K562 (cell line): ENCODE results near the gene FBXO44. TPM values are rescaled to one million over a fixed set of nuclear protein-coding genes. Genes with fewer than 3 reads are reported as not detected.

Experiments used
- ARID1B ChIP-seq: fragments of 450-650 bp; IDR thresholded peaks from 2 replicates; pipeline ENCODE4 v1.6.1; 2016; ENCODE audit warnings: antibody characterized with exemption, mild to moderate bottlenecking, inconsistent platforms
- CHD2 ChIP-seq: IDR thresholded peaks from 2 replicates; pipeline ENCODE4 v1.6.1; 2011; ENCODE audit warnings: low read depth, low read length
- COPS2 ChIP-seq: fragments of 450-650 bp; conservative IDR thresholded peaks from 2 replicates; pipeline ENCODE4 v1.6.1; 2016; ENCODE audit warnings: mild to moderate bottlenecking, moderate library complexity
- DPF2 ChIP-seq: fragments of 450-650 bp; IDR thresholded peaks from 2 replicates; pipeline ENCODE4 v1.6.1; 2016
- ETV1 ChIP-seq: fragments of 450-650 bp; conservative IDR thresholded peaks from 2 replicates; pipeline ENCODE4 v1.6.1; 2016; ENCODE audit warnings: missing genetic modification characterization, control low read depth, low read depth, missing compliant biosample characterization
- FOSL1 ChIP-seq: fragments of 200-800 bp; sonication (Bioruptor generic); conservative IDR thresholded peaks from 2 replicates; pipeline ENCODE4 v1.6.1; 2016; ENCODE audit warnings: missing genetic modification characterization, missing compliant biosample characterization
- JUN ChIP-seq, 2 experiments: sonication (generic) in 1 of 2; formaldehyde crosslinking in 1 of 2; IDR thresholded peaks; 2 replicates each; pipeline versions ENCODE4 v1.6.1 to v1.8.0; 2012 to 2022; ENCODE audit warnings: borderline replicate concordance in 2 of 2, mild to moderate bottlenecking in 2 of 2, improper control_type of control experiment in 1 of 2, low read depth in 1 of 2, low read length in 1 of 2, missing genetic modification reagents in 1 of 2
- JUND ChIP-seq, 2 experiments: IDR thresholded peaks; 2 replicates in 1 of 2; 3 replicates in 1 of 2; pipeline ENCODE4 v1.6.1; 2011; ENCODE audit warnings: borderline replicate concordance in 2 of 2, low read depth in 2 of 2, low read length in 2 of 2, improper control_type of control experiment in 1 of 2, missing biosample characterization in 1 of 2, missing genetic modification characterization in 1 of 2, missing genetic modification reagents in 1 of 2
- L3MBTL2 ChIP-seq: fragments of 450-650 bp; IDR thresholded peaks from 2 replicates; pipeline ENCODE4 v1.6.1; 2016; ENCODE audit warnings: mild to moderate bottlenecking, moderate library complexity
- MAX ChIP-seq: sonication (generic); formaldehyde crosslinking; IDR thresholded peaks from 2 replicates; pipeline ENCODE4 v1.9.0; 2022; ENCODE audit warnings: mild to moderate bottlenecking, missing genetic modification reagents
- NFIC ChIP-seq: fragments of 450-650 bp; IDR thresholded peaks from 2 replicates; pipeline ENCODE4 v1.6.1; 2017; ENCODE audit warnings: mild to moderate bottlenecking, inconsistent platforms
- RBM15 ChIP-seq: fragments of 200-400 bp; formaldehyde crosslinking; IDR thresholded peaks from 2 replicates; pipeline ENCODE4 v1.6.1; 2018; ENCODE audit warnings: mild to moderate bottlenecking, low read length, moderate library complexity; ENCODE audit not compliant: insufficient read depth
- RCOR1 ChIP-seq, 2 experiments: IDR thresholded peaks; 2 replicates each; pipeline ENCODE4 v1.6.1; 2012; ENCODE audit warnings: low read depth in 2 of 2, low read length in 2 of 2, borderline replicate concordance in 1 of 2, improper control_type of control experiment in 1 of 2
- SNIP1 ChIP-seq: fragments of 450-650 bp; IDR thresholded peaks from 2 replicates; pipeline ENCODE4 v1.7.1; 2017; ENCODE audit warnings: low read depth, mild to moderate bottlenecking
- TARDBP ChIP-seq: fragments of 450-650 bp; IDR thresholded peaks from 2 replicates; pipeline ENCODE4 v1.6.1; 2016
- THRAP3 ChIP-seq: fragments of 450-650 bp; IDR thresholded peaks from 2 replicates; pipeline ENCODE4 v1.6.1; 2016; ENCODE audit warnings: mild to moderate bottlenecking, inconsistent platforms, borderline replicate concordance
- ZMIZ1 ChIP-seq, 2 experiments: fragments of 150-350 bp in 1 of 2; IDR thresholded peaks; 2 replicates each; pipeline ENCODE4 v1.6.1; 2012 to 2016; ENCODE audit warnings: low read depth in 2 of 2, low read length in 2 of 2, mild to moderate bottlenecking in 1 of 2, moderate library complexity in 1 of 2
- ZNF644 ChIP-seq: fragments of 200-800 bp; sonication (Bioruptor generic); IDR thresholded peaks from 2 replicates; pipeline ENCODE4 v1.6.1; 2016; ENCODE audit warnings: low read depth, missing genetic modification characterization, missing compliant biosample characterization
- polyA plus RNA-seq, 8 experiments: library from polyadenylated mRNA; depleted of rRNA in 4 of 8; stranded (reverse) in 5 of 8; unstranded in 3 of 8; fragments of >200 nt; fragmentation: Nextera tagmentation in 2 of 8; fragmentation: Illumina TruSeq in 1 of 8; extraction: Ambion mirVana in 2 of 8; extraction: Trizol in 1 of 8; gene quantifications; 2 replicates each; pipeline versions ENCODE4 v1.2.1 to v1.2.3, GENCODE V29; 2011 to 2014; ENCODE audit warnings: inconsistent platforms in 1 of 8, missing spikeins in 1 of 8
- total RNA-seq, 7 experiments: library from RNA; depleted of rRNA in 6 of 7; stranded (reverse); fragments of >200 nt in 6 of 7; fragmentation: Illumina TruSeq in 2 of 7; extraction: Trizol in 2 of 7; gene quantifications; 2 replicates each; pipeline versions ENCODE4 v1.2.1 to v1.2.3, GENCODE V29; 2011 to 2021; ENCODE audit warnings: low replicate concordance in 1 of 7
- TF ChIP-seq, protein P1 (sequence below): sonication (generic); formaldehyde crosslinking; IDR thresholded peaks from 2 replicates; pipeline ENCODE4 v1.8.0; 2022; ENCODE audit warnings: missing genetic modification reagents, mild to moderate bottlenecking, borderline replicate concordance
- TF ChIP-seq, protein P2 (sequence below): fragments of 450-650 bp; formaldehyde crosslinking; IDR thresholded peaks from 2 replicates; pipeline ENCODE4 v1.4.0; 2020; ENCODE audit warnings: mild to moderate bottlenecking, moderate library complexity

Gene FBXO44
- total and polyA plus RNA-seq, 9 of the 15 experiments (the other 6 are each of a cell fraction or from before 2014, with no cell fraction given): 0.69 to 20.9 (median 6.7) TPM

DNA sequence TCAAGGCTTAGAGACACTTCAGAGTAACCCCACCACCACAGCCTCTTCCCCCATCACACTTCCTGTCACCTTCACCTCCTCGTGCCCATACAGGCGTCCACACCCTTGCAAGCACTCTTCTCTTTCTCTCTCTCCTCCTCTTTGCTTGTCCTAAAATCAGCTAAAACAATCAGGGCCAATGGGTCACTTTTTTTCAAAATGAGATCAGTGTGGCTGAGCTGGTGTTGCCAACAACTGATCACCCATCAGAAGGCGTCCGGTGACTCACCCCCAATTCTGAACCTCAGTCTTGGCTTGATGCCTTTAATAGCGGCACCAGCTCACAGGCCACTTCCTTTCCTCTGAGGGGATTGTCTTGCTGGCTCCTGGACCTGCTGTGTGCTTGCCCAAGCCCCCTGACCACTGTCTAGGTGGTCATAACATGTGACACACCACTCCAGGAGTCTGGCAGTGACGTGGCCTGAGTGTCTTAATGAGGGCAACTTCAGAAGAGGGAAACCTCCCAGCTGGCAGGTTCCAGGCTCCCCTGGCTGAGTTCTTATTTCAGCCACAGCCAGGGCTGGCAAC is 38.4 kb downstream of the FBXO44 start (continued):
- TF ChIP-seq ZMIZ1 (IDR thresholded peaks at IDR 0.05; ENCODE audit: low read depth in 2 of 2, low read length in 2 of 2) (0 out of 4 replicates have a peak, but pooled peaks of 1 of the 2 experiments have one; percentile 34), RCOR1 (IDR thresholded peaks at IDR 0.05; ENCODE audit: borderline replicate concordance in 1 of 2, low read depth in 2 of 2, low read length in 2 of 2) (peak in 1 of 2 experiments; percentile 61; a peak in 1 of 4 replicates), JUN (IDR thresholded peaks at IDR 0.05; ENCODE audit: borderline replicate concordance, low read depth, low read length) (peak; percentile 89), JUN (CRISPR knock-in tag; IDR thresholded peaks at IDR 0.05; ENCODE audit: borderline replicate concordance) (no peak), NFIC (peak; percentile 72), ETV1 (tag) (peak; percentile 49), COPS2 (no peak), MAX (0 out of 2 replicates have a peak, but pooled peaks have one; percentile 12), ARID1B (peak; percentile 62), DPF2 (peak; percentile 77), ZNF644 (no peak), THRAP3 (no peak), SNIP1 (no peak), L3MBTL2 (0 out of 2 replicates have a peak, but pooled peaks have one; percentile 24), RBM15 (no peak), JUND (IDR thresholded peaks at IDR 0.05; ENCODE audit: borderline replicate concordance, low read depth, low read length) (peak; percentile 88), JUND (tag; IDR thresholded peaks at IDR 0.05; ENCODE audit: borderline replicate concordance, low read depth, low read length) (peak; percentile 75; the same call in 2 of the 3 replicates), FOSL1 (tag) (peak; percentile 90), CHD2 (no peak), TARDBP (no peak)
- TF ChIP-seq, protein P1, sequence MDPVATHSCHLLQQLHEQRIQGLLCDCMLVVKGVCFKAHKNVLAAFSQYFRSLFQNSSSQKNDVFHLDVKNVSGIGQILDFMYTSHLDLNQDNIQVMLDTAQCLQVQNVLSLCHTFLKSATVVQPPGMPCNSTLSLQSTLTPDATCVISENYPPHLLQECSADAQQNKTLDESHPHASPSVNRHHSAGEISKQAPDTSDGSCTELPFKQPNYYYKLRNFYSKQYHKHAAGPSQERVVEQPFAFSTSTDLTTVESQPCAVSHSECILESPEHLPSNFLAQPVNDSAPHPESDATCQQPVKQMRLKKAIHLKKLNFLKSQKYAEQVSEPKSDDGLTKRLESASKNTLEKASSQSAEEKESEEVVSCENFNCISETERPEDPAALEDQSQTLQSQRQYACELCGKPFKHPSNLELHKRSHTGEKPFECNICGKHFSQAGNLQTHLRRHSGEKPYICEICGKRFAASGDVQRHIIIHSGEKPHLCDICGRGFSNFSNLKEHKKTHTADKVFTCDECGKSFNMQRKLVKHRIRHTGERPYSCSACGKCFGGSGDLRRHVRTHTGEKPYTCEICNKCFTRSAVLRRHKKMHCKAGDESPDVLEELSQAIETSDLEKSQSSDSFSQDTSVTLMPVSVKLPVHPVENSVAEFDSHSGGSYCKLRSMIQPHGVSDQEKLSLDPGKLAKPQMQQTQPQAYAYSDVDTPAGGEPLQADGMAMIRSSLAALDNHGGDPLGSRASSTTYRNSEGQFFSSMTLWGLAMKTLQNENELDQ (CRISPR knock-in tag): no peak
- TF ChIP-seq, protein P2, sequence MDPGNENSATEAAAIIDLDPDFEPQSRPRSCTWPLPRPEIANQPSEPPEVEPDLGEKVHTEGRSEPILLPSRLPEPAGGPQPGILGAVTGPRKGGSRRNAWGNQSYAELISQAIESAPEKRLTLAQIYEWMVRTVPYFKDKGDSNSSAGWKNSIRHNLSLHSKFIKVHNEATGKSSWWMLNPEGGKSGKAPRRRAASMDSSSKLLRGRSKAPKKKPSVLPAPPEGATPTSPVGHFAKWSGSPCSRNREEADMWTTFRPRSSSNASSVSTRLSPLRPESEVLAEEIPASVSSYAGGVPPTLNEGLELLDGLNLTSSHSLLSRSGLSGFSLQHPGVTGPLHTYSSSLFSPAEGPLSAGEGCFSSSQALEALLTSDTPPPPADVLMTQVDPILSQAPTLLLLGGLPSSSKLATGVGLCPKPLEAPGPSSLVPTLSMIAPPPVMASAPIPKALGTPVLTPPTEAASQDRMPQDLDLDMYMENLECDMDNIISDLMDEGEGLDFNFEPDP (CRISPR knock-in tag): no peak
